Parathyroid adenoma (tissue), 2 donors: ENCODE measurements around the gene LNPK.

Experiments
- H2AFZ ChIP-seq: fragments of 300-600 bp; sonication (generic); one replicate; pipeline ENCODE4 v1.7.0; 2017; ENCODE audit warnings: antibody characterized with exemption, mild to moderate bottlenecking
- H3K27ac ChIP-seq: fragments of 300-600 bp; sonication (generic); one replicate; pipeline ENCODE4 v1.7.0; 2017
- H3K27me3 ChIP-seq: fragments of 300-600 bp; sonication (generic); one replicate; pipeline ENCODE4 v1.7.0; 2017; ENCODE audit warnings: low read length; ENCODE audit not compliant: control insufficient read depth, insufficient read depth
- H3K36me3 ChIP-seq: fragments of 300-600 bp; sonication (generic); one replicate; pipeline ENCODE4 v1.7.0; 2017; ENCODE audit warnings: low read length; ENCODE audit not compliant: control insufficient read depth, insufficient read depth
- H3K4me1 ChIP-seq: fragments of 300-600 bp; sonication (generic); one replicate; pipeline ENCODE4 v1.7.0; 2017; ENCODE audit warnings: control low read depth
- H3K4me2 ChIP-seq: fragments of 300-600 bp; sonication (generic); one replicate; pipeline ENCODE4 v1.7.0; 2017; ENCODE audit warnings: low read length
- H3K4me3 ChIP-seq: fragments of 300-600 bp; sonication (generic); one replicate; pipeline ENCODE4 v1.7.0; 2017; ENCODE audit warnings: low read depth, low read length
- H3K79me2 ChIP-seq: fragments of 300-600 bp; sonication (generic); one replicate; pipeline ENCODE4 v1.7.0; 2017; ENCODE audit warnings: control low read depth
- H3K9ac ChIP-seq: fragments of 300-600 bp; sonication (generic); one replicate; pipeline ENCODE4 v1.7.0; 2017; ENCODE audit warnings: mild to moderate bottlenecking
- H3K9me3 ChIP-seq: fragments of 300-600 bp; sonication (generic); one replicate; pipeline ENCODE4 v1.7.0; 2017; ENCODE audit warnings: low read length; ENCODE audit not compliant: control insufficient read depth
- TF ChIP-seq, protein P1 (sequence below): fragments of 300-600 bp; sonication (generic); IDR thresholded peaks from one replicate; pipeline ENCODE4 v1.7.0; 2017; ENCODE audit warnings: antibody characterized with exemption, mild to moderate bottlenecking
- donor health status: primary hyperparathyroidism.

Gene LNPK

DNA sequence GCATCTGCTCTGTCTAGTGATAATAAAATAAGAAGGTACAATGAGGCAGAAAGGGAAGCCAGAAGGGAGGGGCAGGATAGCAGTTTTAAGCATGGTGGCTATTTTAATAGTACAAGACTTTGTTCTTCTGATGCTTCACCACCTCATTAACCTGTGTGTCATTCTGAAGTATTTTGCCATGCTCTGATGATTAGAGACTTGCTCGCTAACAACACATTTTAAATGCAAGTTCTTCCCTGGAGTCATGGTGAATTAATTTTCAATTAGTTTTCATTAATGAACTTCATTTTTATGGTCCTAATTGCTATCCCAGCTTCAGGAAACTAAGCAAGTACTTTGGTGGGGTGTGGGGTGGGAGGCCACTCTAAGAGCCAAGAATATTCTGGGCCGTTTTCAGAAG lies 25.7 kb upstream of the LNPK start:
- no peak overlapping the region for H3K4me2 ChIP-seq
- no peak overlapping the region for H2AFZ ChIP-seq
- H3K9ac ChIP-seq: no peak overlapping the region
- TF ChIP-seq, protein P1, sequence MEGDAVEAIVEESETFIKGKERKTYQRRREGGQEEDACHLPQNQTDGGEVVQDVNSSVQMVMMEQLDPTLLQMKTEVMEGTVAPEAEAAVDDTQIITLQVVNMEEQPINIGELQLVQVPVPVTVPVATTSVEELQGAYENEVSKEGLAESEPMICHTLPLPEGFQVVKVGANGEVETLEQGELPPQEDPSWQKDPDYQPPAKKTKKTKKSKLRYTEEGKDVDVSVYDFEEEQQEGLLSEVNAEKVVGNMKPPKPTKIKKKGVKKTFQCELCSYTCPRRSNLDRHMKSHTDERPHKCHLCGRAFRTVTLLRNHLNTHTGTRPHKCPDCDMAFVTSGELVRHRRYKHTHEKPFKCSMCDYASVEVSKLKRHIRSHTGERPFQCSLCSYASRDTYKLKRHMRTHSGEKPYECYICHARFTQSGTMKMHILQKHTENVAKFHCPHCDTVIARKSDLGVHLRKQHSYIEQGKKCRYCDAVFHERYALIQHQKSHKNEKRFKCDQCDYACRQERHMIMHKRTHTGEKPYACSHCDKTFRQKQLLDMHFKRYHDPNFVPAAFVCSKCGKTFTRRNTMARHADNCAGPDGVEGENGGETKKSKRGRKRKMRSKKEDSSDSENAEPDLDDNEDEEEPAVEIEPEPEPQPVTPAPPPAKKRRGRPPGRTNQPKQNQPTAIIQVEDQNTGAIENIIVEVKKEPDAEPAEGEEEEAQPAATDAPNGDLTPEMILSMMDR: no peak
- no peak overlapping the region for H3K4me3 ChIP-seq
- no peaks in the 10 kb centered on the region for H3K36me3 ChIP-seq
- H3K9me3 ChIP-seq: no peaks in the 10 kb centered on the region
- H3K27ac ChIP-seq: no peak overlapping the region
- H3K79me2 ChIP-seq: no peaks in the 10 kb centered on the region
- H3K4me1 ChIP-seq: no peaks in the 10 kb centered on the region
- H3K27me3 ChIP-seq: no peaks in the 10 kb centered on the region

- no peak overlapping the region for H2AFZ ChIP-seq
- no peaks in the 10 kb centered on the region for H3K79me2 ChIP-seq
- H3K4me3 ChIP-seq: no peak overlapping the region
- no peak overlapping the region for H3K27ac ChIP-seq
- TF ChIP-seq, protein P1: no peak
- H3K36me3 ChIP-seq: no peaks in the 10 kb centered on the region
- no peaks in the 10 kb centered on the region for H3K9me3 ChIP-seq
- no peak overlapping the region for H3K9ac ChIP-seq
- H3K27me3 ChIP-seq: no peaks in the 10 kb centered on the region
- no peaks in the 10 kb centered on the region for H3K4me1 ChIP-seq
- no peak overlapping the region for H3K4me2 ChIP-seq
Observed at GRCh38 chr2:176025932-176026331, 23.9 kb upstream of the LNPK start.

- no peaks in the 10 kb centered on the region for H3K36me3 ChIP-seq
- H3K27me3 ChIP-seq: no peaks in the 10 kb centered on the region
- no peaks in the 10 kb centered on the region for H3K9me3 ChIP-seq
- TF ChIP-seq, protein P1: no peak
- no peak overlapping the region for H2AFZ ChIP-seq
- H3K79me2 ChIP-seq: no peaks in the 10 kb centered on the region
- H3K4me1 ChIP-seq: no peaks in the 10 kb centered on the region
- no peak overlapping the region for H3K9ac ChIP-seq
- no peak overlapping the region for H3K4me3 ChIP-seq
- H3K4me2 ChIP-seq: no peak overlapping the region
- H3K27ac ChIP-seq: no peak overlapping the region
Observed at GRCh38 chr2:176024083-176024482, 22.0 kb upstream of the LNPK start.

GRCh38 chr2:176022048-176022447 lies 20.0 kb upstream of the LNPK start:
- Histone ChIP-seq H3K4me1 (no peaks in the 10 kb centered on the region), H3K4me2 (no peak overlapping the region), H3K27me3 (no peaks in the 10 kb centered on the region), H3K9ac (no peak overlapping the region), H3K27ac (no peak overlapping the region), H3K79me2 (no peaks in the 10 kb centered on the region), H3K36me3 (no peaks in the 10 kb centered on the region), H3K4me3 (no peak overlapping the region), H2AFZ (no peak overlapping the region), H3K9me3 (no peaks in the 10 kb centered on the region)
- TF ChIP-seq, protein P1: no peak

GRCh38 chr2:176020400-176020799 lies 18.3 kb upstream of the LNPK start:
- Histone ChIP-seq H3K4me2 (no peak overlapping the region), H3K79me2 (no peaks in the 10 kb centered on the region), H3K4me3 (no peak overlapping the region), H3K9me3 (no peaks in the 10 kb centered on the region), H3K9ac (no peak overlapping the region), H3K36me3 (no peaks in the 10 kb centered on the region), H3K27ac (no peak overlapping the region), H2AFZ (no peak overlapping the region), H3K27me3 (no peaks in the 10 kb centered on the region), H3K4me1 (no peaks in the 10 kb centered on the region)
- TF ChIP-seq, protein P1: no peak
